GM21381 (cell line): Measurements from ENCODE around the gene RFTN1.

ENCODE experiments used
- ATAC-seq: cut with Tn5 transposase; IDR thresholded peaks from one replicate; pipeline ENCODE4 v1.9.1; 2021; ENCODE audit warnings: mild to moderate bottlenecking, moderate library complexity; ENCODE audit not compliant: unreplicated experiment

The RFTN1 gene

DNA sequence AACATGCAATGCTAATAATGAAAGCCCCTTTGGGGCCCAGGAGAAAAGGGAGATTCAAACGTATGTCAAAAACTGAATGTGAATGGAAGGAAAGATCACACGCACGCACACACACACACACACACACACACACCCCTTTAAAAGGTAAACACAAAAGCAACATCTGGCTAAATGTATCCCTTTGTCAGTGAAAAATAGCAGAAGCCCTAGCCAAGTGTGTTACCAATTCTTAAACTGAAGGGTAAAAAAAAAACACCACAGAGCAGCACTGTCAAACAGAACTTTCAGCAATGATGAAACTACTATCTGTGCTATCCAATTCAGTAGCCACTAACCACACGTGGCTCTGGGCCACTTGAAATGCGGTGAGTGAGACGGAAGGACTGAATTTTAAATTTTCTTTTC is 4.9 kb downstream of the RFTN1 start:
- ATAC-seq = no peak

DNA sequence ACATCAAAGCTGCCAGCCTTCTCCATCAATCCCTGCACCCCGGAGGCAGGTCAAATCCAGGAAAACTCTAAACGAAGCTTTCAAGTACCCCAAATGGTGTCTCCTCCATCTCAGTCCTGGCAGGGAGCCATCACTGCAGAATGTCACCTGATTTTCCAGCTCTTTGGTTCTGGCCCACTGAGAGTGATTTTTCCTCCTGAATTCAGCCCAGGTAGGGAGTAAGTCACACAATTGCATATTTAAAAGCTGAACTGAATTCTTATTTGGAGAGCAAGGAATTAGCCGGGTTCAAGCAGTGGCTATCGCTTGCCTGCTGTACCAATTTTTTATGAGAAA is 5.3 kb downstream of the RFTN1 start:
- no peak for ATAC-seq

DNA sequence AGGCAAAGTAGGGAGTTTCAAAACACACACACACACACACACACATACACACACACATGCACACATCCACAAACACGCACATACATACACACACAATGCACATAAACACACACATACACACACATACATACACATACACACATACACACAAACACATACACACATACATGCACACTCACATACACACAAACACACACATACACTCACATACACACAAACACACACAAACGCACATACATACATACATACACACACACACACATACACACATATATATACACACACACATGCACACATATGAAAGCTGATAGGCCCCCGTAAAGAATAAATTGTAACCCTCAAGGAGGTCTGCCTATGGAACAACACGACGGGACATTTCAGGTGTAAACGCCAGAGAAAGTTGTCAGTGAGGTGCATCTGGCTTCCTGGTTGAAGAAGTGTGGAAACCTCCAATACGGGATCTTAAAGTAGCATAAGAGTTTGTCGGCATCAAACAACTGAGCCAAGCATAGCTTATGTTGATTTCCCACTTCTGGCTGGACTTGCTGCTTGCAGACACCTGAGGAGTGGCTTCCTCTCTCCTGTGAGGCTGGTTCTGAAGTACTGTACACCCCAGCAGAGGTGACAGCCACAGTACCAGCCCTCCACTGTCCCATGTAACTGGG is 5.8 kb downstream of the RFTN1 start:
- ATAC-seq = no peak

DNA sequence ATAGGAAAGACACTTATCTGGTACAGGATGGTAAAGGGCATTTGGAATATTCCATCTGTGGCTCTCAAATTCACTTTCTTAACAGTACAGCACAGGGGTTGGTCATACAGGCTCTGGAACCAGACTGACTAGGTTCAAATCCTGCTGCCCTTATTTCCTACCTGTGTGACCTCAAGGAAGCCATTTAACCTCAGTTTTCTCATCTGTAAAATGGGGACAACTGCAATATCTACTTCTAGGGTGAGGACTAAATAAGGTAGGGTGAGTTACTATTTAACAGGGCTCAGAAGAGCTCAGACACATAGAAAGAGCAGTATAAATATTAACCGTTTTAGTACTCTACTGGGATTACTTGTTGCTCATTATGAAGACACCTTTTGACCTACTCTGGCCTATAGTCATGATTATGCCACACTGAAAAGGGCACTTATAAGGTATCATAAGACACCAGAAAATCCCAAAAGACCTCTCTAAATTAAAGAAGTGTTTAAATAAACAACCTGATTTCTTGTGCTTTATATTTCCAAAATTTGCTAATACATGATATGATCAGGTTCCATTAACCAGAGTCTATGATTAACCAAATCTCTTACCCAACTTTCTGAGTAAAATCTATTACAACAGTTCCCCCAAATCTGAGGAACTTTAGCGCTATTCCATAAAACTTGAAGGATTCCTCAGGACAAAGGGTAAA is 6.5 kb downstream of the RFTN1 start:
- ATAC-seq = no peak

DNA sequence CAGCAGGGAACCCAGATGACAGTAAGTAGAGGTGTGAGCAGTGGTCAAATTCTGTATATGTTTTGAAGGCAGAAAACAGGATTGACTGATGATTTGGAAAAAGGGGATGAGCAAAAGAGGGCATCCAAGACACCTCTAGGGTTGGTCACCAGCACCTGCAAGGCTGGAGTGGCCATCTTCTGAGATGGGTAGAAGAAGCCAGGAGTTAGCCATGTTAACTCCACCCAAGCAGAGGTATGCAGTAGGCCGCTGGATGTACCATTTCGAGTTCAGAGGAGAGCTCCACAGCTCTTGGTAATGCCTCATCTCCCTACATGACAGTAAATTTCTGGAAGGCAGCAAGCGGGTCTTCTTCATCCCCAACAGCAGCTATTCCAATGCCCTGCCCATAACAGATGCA is 7.0 kb downstream of the RFTN1 start:
- ATAC-seq = no peak

DNA sequence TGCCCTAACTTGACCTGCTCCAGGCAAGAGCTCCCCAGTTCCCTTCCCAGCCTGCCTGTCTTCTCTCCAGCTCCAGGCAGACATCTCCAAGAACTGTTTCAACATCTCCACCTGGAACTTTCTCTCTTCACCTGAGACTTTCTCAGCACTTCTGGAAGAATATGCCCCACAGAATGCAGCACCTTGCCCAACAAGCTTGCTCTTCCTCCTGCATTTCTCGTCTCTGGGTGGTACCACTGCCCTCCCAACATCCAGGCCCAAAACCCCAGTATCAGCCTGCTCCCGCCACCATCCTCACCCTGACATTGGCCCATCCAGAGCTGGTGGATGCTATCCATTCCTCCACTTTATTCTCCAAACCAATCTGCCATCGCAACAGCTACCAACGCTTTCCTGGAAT is 8.8 kb downstream of the RFTN1 start:
- no peak for ATAC-seq

DNA sequence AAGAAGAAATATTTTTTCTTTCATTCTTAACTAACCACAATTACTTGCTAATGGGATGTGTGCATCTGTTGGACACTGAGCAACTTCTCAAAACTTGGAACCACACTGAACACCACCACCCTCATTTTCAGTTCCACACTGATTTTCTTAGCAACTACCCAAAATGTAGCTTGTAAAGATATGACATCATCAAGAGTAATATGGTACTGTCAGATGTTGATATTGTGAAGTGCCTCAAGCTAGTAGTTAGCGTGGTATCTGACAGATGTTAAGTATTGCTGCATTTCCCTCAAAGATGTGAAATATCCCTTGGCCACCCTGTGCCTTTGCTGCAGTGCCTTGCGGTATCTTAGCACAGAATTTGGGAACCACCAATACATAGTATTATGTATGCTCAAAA is 9.3 kb downstream of the RFTN1 start:
- ATAC-seq = peak; percentile 76

DNA sequence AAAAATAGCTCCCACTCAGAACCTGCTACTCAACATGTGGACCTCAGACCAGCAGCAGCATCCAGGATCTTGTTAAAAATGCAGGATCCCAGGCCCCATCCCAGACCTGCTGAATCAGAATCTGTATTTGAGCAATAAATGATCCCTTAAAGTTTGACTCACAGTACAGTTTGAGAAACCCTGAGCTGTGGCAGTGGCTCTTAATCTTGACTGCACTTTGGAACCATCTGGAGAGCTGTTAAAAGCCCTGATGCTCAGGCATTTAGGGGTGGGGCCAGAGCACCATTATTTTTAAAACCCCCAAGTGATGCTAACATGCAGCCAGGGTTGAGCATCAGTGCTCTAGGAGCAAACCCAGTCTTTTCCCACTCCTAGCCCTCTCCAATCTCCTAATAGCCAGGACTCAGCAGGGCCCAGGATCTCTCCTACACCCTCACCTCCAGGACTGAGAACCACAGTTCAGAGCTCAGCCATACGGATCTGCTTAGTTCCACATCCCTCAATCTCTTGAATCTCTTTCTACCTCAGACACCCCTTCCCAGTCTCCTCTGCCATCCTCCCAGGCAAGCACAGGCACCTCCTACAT is 10.2 kb downstream of the RFTN1 start:
- ATAC-seq = no peak

DNA sequence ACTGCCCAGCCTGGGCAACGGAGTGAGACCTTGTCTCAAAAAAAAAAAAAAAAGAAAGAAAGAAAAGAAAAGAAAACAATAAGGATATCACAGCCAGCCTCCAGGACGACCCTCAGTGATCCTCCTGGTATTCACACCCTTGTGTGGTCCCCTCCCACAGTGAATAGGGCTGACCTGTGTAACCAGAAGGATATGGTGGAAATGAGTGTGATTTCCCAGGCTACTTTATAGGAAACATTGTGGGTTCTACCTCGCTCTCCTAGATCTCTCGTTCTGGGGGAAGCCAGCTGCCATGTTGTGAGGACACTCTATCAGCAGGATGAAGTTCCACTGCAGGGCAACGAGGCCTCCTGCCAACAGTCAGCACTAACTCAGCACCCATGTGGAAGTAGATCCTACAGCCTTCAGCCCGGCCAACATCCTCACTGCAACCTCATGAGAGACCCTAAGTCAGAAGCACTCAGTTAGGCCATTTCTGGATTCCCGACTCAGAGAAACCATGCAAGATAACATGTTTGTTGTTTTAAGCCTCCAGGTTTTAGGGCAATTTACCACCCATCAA is 11.1 kb downstream of the RFTN1 start:
- ATAC-seq = no peak

DNA sequence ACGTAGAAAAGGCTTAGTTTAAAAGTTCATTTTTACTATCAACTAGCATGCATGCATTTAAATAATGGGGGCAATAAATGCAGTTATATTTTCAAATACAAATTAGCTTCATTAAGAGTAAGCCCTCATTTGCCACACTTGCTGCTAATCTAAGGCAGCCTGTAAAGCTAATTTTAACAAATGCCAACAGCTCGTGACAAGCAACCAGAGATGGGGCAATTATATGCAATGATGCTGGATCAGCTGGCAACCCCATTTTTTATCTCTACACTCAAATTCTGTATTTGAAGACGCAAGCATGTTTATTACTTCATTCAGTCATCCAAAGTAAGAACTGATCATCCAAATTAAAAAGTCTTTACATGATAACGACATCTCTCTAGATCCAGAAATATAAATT is 12.1 kb downstream of the RFTN1 start:
- no peak for ATAC-seq

DNA sequence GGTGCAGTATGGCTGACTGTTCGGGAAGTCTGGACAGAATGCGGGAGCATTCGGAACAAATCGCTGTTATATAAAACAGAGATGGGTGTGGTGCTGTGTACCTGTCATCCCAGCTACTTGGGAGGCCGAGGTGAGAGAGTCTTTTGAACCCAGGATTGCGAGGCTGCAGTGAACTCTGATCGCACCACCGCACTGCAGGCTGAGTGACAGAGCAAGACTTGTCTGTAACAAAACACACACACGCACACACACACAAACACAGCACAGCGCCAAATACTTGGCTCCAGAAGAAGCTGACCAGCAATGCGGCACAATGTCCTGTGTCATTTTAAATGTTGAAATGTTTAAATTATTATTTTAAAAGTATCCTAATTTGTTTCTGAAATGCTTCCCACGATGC is 12.6 kb downstream of the RFTN1 start:
- ATAC-seq = no peak

DNA sequence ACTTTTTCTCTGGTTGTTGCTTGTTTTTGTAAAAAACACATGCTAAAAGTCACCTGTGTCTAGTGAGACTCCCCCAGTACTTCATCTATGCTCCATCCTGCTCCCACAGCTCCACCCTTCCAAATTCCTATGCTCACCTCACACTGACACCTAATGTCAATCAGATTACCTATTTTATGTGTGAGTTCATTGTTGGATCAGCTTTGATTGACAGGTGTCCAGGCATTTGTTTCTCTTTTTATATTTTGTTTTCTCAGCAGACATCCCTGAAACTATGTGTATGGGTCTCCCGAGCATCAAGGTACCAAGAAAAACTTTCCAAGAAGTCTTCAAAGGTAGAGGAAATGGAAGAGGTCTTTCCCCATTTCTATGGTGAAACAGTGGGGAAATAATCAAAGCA is 13.4 kb downstream of the RFTN1 start:
- no peak for ATAC-seq

DNA sequence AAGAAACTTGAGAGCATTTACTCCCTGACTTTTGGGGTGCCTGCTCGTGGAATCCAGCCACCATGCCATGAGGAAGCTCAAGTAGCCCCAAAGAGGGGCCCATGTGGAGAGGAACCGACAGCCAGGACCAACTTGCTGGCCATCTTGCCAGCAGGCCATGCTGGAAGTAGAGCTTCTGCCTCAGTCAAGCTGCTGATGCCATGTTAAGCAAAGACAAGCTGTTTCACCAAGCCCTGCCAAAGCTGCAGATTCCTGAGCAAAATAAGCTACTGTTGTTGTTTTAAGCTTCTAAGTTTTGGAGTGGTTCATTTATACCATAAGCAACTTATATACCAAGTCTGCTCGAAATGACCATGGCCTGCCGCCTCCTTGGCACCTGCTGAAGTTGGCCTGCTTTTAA is 14.1 kb downstream of the RFTN1 start:
- ATAC-seq = no peak

DNA sequence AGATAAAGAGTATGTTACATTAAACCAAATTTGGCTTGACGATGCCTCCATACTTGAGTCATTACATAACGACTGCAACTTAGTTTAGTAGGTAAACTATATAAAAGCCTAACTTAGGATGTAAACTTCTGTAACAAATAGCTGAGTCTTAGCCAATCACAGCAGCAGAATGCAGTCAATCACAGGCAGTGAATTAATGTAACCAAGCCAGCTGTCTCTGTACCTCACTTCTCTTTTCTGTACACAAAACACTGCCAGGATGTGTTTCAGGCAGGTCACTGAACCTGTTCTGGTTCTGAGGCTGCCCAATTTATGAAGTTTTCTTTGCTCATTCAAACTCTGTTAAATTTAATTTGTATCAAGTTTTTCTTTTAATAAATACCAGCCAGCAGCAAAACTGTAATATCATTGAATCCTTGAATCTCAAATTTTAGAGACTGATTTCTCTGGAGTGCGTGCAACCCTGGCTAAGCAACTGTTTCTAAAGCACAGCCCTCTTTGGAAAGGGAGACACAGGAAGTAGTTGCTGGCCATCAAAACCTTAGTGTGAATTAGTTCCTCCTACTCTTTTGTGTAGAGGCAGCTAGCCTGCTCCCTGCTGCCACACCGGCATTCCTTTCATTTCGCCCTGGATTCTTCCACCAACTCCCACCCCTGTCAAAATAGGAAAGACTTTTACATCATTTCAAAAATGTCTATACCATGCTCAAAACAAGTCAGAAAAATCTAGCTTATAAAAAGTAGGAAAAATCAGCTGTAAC is 15.2 kb downstream of the RFTN1 start:
- ATAC-seq = no peak

DNA sequence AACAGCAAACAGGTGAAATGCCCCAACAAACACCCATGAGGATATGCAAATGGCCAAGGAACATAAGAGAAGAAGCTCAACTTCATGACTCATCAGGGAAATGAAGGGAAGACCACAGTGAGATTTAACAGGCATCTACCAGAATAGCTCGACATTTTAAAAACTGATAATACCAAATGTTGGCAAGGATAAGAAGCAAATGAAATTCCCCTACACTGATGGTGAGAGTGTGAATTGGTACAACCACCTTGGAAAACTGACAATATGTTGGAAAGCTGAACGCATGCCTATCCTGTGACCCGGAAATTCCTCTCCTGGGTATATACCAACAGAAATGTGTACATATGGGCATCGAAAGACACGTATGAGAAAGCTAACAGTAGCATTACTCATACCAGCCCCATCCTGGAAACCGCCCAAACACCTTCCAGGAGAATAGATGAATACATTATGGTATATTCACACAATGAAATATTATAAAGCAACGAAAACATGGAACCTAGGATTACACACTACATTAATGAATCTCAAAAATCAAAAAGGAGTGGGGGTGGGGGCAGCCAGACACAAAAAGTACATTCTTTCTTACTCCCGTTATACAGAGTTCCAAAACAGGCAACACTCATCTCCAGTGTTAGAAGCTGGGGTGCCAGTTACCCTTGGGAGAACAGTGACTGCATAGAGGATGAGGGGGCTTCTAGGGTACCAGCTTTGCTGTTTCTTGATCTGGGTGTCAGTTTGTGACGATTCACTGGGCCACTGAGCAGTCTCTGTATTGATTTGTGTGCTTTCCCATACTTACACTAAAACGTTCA is 16.9 kb downstream of the RFTN1 start:
- peak; percentile 71 for ATAC-seq

DNA sequence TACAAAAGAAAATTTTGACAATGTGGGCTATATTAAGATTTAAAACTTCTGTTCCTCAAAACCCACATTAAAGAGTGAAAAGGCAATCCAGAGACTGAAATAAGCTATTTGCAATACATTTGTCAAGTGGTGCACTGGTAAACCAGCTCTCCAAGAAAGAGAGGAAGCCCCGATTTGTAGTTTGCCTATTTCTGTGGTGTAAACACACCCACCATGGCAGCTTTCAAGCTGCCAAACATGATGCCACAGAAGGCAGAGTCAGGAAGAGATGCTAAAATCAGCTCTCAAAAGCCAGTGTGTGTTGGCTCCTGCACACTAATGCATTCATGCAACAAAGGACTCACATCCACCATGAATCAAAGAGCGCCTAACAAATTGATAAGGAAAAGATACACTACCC is 17.5 kb downstream of the RFTN1 start:
- ATAC-seq = peak; percentile 22

DNA sequence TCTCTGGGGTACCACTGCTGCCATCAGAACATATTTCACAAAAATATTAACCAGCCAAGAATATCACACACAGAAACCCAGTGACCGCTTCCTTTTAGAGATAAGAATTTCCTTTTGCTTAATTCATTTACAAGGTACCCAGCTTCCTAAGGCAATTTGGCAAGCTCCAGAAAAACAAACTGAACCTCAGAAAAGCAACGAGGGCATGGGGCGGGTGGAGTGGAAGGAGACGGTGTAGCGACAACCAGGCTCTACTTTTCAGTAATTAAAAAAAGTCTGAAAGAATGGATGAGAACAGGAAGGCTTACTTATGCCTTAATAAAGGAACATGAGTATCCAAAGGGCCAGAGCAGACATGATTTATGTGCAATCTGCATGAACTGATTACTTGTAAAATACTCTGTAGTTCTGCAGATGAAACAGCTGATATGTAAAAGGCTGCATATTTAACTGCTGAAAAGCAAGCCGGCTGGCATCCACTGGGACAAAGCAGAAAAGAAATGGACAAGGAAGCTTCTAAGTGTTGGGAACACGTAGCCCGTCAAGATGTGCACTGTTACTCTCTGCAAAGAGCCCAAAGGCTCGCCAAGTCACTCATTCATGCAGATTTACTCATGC is 18.6 kb downstream of the RFTN1 start:
- no peak for ATAC-seq

DNA sequence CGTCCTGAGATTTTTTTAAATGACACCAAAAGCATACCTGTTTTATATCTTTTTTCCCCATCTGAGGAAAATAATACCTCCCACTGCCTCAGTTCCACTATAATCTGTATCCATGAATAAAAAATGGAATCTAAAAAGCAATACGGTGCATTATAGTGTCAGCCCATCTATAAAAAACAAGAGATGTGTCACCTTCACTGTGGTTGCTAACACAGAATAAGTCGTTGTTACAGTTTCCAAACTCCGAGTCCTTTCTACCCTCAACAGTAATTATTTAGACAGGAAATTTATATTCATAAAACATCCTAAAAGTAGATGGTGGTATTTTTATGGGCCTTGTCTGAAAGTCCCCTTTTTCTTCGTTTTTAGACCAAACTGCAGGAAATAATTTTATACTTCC is 19.4 kb downstream of the RFTN1 start:
- no peak for ATAC-seq

DNA sequence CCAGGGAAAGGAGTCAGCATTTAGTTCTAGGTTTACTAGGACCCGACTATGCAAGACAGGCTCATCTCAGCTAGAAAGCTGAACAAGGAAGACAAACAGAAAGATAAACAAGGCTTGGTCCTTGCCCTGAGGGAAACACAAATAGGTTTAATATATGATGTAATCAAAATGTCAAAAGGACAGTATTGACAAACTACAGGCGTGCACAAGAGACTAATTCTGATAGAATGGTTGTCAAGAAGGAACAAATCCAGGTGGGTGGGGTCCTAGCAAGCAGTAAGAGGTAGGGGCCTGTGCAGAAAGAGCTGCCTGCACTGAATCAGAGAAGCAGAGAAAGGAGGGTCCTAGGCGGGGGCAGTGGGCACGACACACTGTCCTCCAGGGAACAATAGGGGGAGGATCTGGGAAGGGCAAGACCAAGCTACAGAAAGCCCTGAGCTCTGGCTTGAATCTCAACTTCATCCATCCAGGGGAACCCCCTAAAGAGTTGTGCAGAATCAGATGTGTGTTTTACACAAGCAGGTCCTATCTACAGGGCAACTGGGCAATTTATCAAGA is 23.4 kb downstream of the RFTN1 start:
- ATAC-seq = no peak
